Esophagus muscularis mucosa (tissue), 4 donors: Measurements from ENCODE around the gene OR2Y1.

Experiments
- CTCF ChIP-seq, 3 experiments: fragments of 200-600 bp in 2 of 3; fragments of 450-650 bp in 1 of 3; sonication (generic) in 2 of 3; IDR thresholded peaks; one replicate each; pipeline ENCODE4 v1.5.1; 2017 to 2019; ENCODE audit warnings: antibody characterized with exemption in 3 of 3, mild to moderate bottlenecking in 2 of 3, moderate library complexity in 1 of 3
- EP300 ChIP-seq: sonication (generic); formaldehyde crosslinking; IDR thresholded peaks from one replicate; pipeline ENCODE4 v1.6.1; 2017; ENCODE audit warnings: antibody characterized with exemption
- POLR2A ChIP-seq: fragments of 450-650 bp; IDR thresholded peaks from one replicate; pipeline ENCODE4 v1.6.1; 2017; ENCODE audit warnings: antibody characterized with exemption, moderate library complexity, mild to moderate bottlenecking, low read depth
- POLR2AphosphoS5 ChIP-seq, 2 donors: sonication (generic); formaldehyde crosslinking; IDR thresholded peaks; one replicate each; pipeline ENCODE4 v1.6.1; 2017; ENCODE audit warnings: antibody characterized with exemption in 2 of 2

DNA sequence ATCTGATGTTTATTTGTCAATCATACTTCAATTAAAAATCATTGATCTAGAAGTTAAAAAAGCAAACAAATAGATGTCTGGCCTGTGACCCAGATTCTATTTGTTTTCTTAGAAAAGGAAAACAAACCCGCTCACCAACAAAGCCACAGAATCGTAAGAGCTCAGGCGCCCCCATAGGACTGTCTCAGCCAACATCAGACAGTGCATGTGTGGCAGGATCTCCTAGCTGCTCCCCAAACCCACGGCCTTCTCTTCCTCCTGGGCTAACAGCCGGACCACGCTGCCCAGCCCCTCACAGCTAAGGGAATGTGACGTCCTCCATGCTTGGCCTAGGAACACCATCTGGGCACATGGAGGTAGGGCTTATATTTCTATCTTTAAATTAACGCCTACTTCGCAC lies 19.4 kb downstream of the OR2Y1 start:
- TF ChIP-seq CTCF (IDR thresholded peaks at IDR 0.05) = no peak
- no peak for TF ChIP-seq EP300
- no peak for TF ChIP-seq POLR2AphosphoS5 (IDR thresholded peaks at IDR 0.05)
- TF ChIP-seq POLR2A = no peak
